ENCODE data around the gene IL19. TPM values are rescaled to one million over a fixed set of nuclear protein-coding genes. Genes with fewer than 3 reads are reported as not detected.

IL19 gene, protein sequence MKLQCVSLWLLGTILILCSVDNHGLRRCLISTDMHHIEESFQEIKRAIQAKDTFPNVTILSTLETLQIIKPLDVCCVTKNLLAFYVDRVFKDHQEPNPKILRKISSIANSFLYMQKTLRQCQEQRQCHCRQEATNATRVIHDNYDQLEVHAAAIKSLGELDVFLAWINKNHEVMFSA
- total RNA-seq (2014; rRNA removed; shearing (Covaris generic)) (not detected in 2 replicates), total RNA-seq (2022) (not detected in 2 replicates), Bru-seq, nascent RNA (percentile 3 among the genes with signal in this experiment), BruChase-seq, experiment 1, labeled RNA remaining after a 6-hour chase (percentile 6 among the genes with signal in this experiment), BruChase-seq, experiment 2, labeled RNA remaining after a 2-hour chase (percentile 3 among the genes with signal in this experiment)
- long read RNA-seq, result 0 reads

GRCh38 chr1:206770531-206771337 is at the start of gene IL19:
Gene IL19 (plus strand): TSS chr1:206770773. CDS start chr1:206836663, 65,890 bp downstream.
- Histone ChIP-seq H4K20me1 (ENCODE audit: insufficient read depth, low read length) (no peaks in the 10 kb centered on the region), H3K27ac (ENCODE audit: low read depth, low read length, poor library complexity, severe bottlenecking) (no peak within 1 kb of the TSS), H3K36me3 (ENCODE audit: insufficient read depth, low read length) (no peaks in the 10 kb centered on the region), H3K9me3 (ENCODE audit: low read length) (no peaks in the 10 kb centered on the region), H3K4me3 (ENCODE audit: low read depth, low read length, poor library complexity, severe bottlenecking) (no peak within 1 kb of the TSS), H3K79me2 (ENCODE audit: insufficient read depth, low read depth, low read length) (no peaks in the 10 kb centered on the region), H3K4me2 (ENCODE audit: low read length) (no peak within 1 kb of the TSS), H2AFZ (ENCODE audit: low read length) (no peak within 1 kb of the TSS), H3K9me2 (ENCODE audit: insufficient read depth, low read length) (no peaks in the 10 kb centered on the region), H3K4me1 (ENCODE audit: insufficient read depth, low read length, poor library complexity, severe bottlenecking) (peaks cover 29% of the 10 kb centered on the region)
- DNase-seq (ENCODE audit: low spot score), result no peak
- POLR2A ChIA-PET, result interaction anchor here (1.1 to 4.7 kb wide), 4 partner anchors 9 to 30 kb away, joined by 3 to 15 read pairs (median 7); no protein-coding TSS in a partner anchor
- no TSS peak for BruUV-seq (replicated peaks)
- CTCF ChIA-PET (ENCODE audit: unreplicated experiment), result no interaction called here
- TF ChIP-seq EZH2phosphoT487 (IDR thresholded peaks at IDR 0.05; ENCODE audit: borderline replicate concordance, low read depth, low read length), result no peak
- intact Hi-C loops (cut with micrococcal nuclease; ENCODE audit: unreplicated experiment), result no loop called here

DNA sequence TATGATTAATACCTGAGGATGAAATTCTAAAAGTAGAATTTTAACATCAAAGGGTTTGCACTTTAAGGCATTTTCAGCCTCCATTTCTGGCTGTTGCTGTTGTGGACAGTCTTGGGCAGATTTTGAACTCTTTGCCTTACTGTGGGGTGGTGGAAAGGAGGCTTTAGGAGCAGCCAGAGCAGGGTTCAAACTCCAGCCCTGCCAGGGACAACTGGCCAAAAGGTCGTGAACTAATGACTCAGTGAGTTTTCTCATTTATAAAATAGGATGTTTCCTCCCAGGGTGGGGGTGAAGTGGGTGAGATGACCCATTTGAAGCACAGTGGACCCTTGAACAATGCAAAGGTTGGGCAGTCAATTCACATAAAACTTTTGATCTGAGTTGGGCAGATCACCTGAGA is 49.1 kb upstream of the IL19 start:
- no peak overlapping the region for H2AFZ ChIP-seq (ENCODE audit: low read length)
- BruUV-seq (replicated peaks), result no TSS peak
- no peaks in the 10 kb centered on the region for H3K79me2 ChIP-seq (ENCODE audit: insufficient read depth, low read depth, low read length)
- H3K4me1 ChIP-seq (ENCODE audit: insufficient read depth, low read length, poor library complexity, severe bottlenecking), result peaks cover 36% of the 10 kb centered on the region
- H3K36me3 ChIP-seq (ENCODE audit: insufficient read depth, low read length), result no peaks in the 10 kb centered on the region
- POLR2A ChIA-PET, result no interaction called here
- TF ChIP-seq, protein P1, sequence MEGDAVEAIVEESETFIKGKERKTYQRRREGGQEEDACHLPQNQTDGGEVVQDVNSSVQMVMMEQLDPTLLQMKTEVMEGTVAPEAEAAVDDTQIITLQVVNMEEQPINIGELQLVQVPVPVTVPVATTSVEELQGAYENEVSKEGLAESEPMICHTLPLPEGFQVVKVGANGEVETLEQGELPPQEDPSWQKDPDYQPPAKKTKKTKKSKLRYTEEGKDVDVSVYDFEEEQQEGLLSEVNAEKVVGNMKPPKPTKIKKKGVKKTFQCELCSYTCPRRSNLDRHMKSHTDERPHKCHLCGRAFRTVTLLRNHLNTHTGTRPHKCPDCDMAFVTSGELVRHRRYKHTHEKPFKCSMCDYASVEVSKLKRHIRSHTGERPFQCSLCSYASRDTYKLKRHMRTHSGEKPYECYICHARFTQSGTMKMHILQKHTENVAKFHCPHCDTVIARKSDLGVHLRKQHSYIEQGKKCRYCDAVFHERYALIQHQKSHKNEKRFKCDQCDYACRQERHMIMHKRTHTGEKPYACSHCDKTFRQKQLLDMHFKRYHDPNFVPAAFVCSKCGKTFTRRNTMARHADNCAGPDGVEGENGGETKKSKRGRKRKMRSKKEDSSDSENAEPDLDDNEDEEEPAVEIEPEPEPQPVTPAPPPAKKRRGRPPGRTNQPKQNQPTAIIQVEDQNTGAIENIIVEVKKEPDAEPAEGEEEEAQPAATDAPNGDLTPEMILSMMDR (conservative IDR thresholded peaks at IDR 0.05; ENCODE audit: low read length), result no peak
- no peak for TF ChIP-seq EZH2phosphoT487 (IDR thresholded peaks at IDR 0.05; ENCODE audit: borderline replicate concordance, low read depth, low read length)
- intact Hi-C loops (cut with micrococcal nuclease; ENCODE audit: unreplicated experiment), result no loop called here
- no peak overlapping the region for H3K27ac ChIP-seq (ENCODE audit: low read depth, low read length, poor library complexity, severe bottlenecking)
- CTCF ChIA-PET (ENCODE audit: unreplicated experiment), result no interaction called here
- H3K4me3 ChIP-seq (ENCODE audit: low read depth, low read length, poor library complexity, severe bottlenecking), result no peak overlapping the region
- no peaks in the 10 kb centered on the region for H3K9me2 ChIP-seq (ENCODE audit: insufficient read depth, low read length)
- no peaks in the 10 kb centered on the region for H3K9me3 ChIP-seq (ENCODE audit: low read length)
- no peak overlapping the region for H3K4me2 ChIP-seq (ENCODE audit: low read length)
- peaks cover 1% of the 10 kb centered on the region; the same call in 1 of the 2 replicates for H4K20me1 ChIP-seq (ENCODE audit: insufficient read depth, low read length)
- no peak for DNase-seq (ENCODE audit: low spot score)

DNA sequence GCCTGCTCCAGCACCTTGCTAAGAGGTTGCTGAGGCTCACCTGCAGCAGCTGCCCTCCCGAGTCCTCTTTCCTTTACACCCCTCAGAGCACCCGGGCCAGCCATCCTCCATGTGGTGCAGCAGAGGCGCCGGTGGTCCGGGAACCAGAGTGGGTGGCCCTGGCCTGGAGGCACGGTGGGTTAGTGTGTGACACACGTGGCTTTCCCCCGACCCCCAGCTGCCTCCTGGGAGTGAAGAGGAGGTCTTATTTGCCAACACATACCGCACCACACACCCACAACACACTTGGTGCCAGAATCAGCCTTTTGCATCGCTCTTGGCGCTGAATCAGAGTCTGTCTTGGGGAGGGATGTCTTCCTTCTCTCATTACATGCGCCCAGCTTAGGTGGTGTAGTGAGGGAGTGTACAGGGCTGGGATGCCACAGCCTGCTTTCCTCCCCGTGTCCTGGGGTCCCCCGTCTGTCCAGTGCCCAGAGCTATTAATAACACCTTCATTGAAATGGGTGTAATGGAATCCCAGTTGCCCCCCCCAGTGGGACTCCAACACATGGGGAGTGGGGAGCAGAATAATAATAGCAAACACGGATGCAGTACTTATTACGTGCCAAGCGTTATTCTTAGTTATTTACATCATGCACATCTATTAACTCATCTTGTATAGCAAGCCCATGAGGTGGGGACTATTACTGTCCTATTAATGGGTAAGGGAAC is 47.7 kb upstream of the IL19 start:
- CTCF ChIA-PET (ENCODE audit: unreplicated experiment), result interaction anchor here (0.7 kb wide), 1 partner anchor 209 kb away, joined by 3 read pairs; no protein-coding TSS in a partner anchor
- POLR2A ChIA-PET, result interaction anchor here (0.7 to 1.0 kb wide), 2 partner anchors 85 kb away, joined by 3 to 5 read pairs; no protein-coding TSS in a partner anchor

More for the DNA sequence above, 47.7 kb upstream of the IL19 start:
- H3K9me3 ChIP-seq (ENCODE audit: low read length), result no peaks in the 10 kb centered on the region
- no peak overlapping the region for H3K4me2 ChIP-seq (ENCODE audit: low read length)
- no peak overlapping the region for H2AFZ ChIP-seq (ENCODE audit: low read length)
- DNase-seq (ENCODE audit: low spot score), result no peak
- no peaks in the 10 kb centered on the region for H3K9me2 ChIP-seq (ENCODE audit: insufficient read depth, low read length)
- peaks cover 23% of the 10 kb centered on the region for H3K4me1 ChIP-seq (ENCODE audit: insufficient read depth, low read length, poor library complexity, severe bottlenecking)
- TF ChIP-seq, protein P1 (conservative IDR thresholded peaks at IDR 0.05; ENCODE audit: low read length), result no peak
- no peak for TF ChIP-seq EZH2phosphoT487 (IDR thresholded peaks at IDR 0.05; ENCODE audit: borderline replicate concordance, low read depth, low read length)
- peaks cover 4% of the 10 kb centered on the region; the same call in 1 of the 2 replicates for H4K20me1 ChIP-seq (ENCODE audit: insufficient read depth, low read length)
- H3K36me3 ChIP-seq (ENCODE audit: insufficient read depth, low read length), result no peaks in the 10 kb centered on the region
- intact Hi-C loops (cut with micrococcal nuclease; ENCODE audit: unreplicated experiment), result no loop called here
- BruUV-seq (replicated peaks), result no TSS peak
- no peak overlapping the region for H3K27ac ChIP-seq (ENCODE audit: low read depth, low read length, poor library complexity, severe bottlenecking)
- H3K4me3 ChIP-seq (ENCODE audit: low read depth, low read length, poor library complexity, severe bottlenecking), result no peak overlapping the region
- no peaks in the 10 kb centered on the region for H3K79me2 ChIP-seq (ENCODE audit: insufficient read depth, low read depth, low read length)

Data from OCI-LY7 (cell line).